OCI-LY7 (cell line): ENCODE results near the gene TPK1. TPM values are rescaled to one million over a fixed set of nuclear protein-coding genes. Genes with fewer than 3 reads are reported as not detected.

Experiments
- BruUV-seq: library from RNA; stranded (reverse); fragments of 400-500 nt; replicated peaks from 2 replicates; lab custom pipeline; 2021; lab: Mats Ljungman, UMichigan
- CTCF ChIA-PET: fragments of 300-600 bp; sonication (Branson Sonifier 250); formaldehyde crosslinking; loops from one replicate; lab custom pipeline; 2022; ENCODE audit warnings: antibody characterized with exemption; ENCODE audit not compliant: unreplicated experiment; lab: Charles Lee
- POLR2A ChIA-PET: fragments of 300-600 bp; sonication (Branson Sonifier 250); formaldehyde crosslinking; loops from one replicate; lab custom pipeline; 2022; ENCODE audit warnings: antibody characterized with exemption; lab: Charles Lee
- DNase-seq: peaks from one replicate; pipeline ENCODE4 v3.0.0-alpha.2; 2015; ENCODE audit warnings: low spot score
- H2AFZ ChIP-seq: fragments of 200-600 bp; sonication (generic), shearing (Covaris generic); 2 replicates; pipeline ENCODE4 v1.6.1; 2014; ENCODE audit warnings: mild to moderate bottlenecking, antibody characterized with exemption, low read length, moderate library complexity
- H3K27ac ChIP-seq: fragments of 200-600 bp; sonication (generic); 2 replicates; pipeline ENCODE4 v1.5.1; 2014; ENCODE audit warnings: mixed run types, low read depth, mild to moderate bottlenecking, moderate library complexity, low read length, inconsistent platforms; ENCODE audit not compliant: poor library complexity, severe bottlenecking
- H3K36me3 ChIP-seq: fragments of 200-600 bp; sonication (generic); 2 replicates; pipeline ENCODE4 v1.6.1; 2014; ENCODE audit warnings: mild to moderate bottlenecking, antibody characterized with exemption, low read length, moderate library complexity, mixed read lengths; ENCODE audit not compliant: insufficient read depth
- H3K4me1 ChIP-seq: fragments of 200-600 bp; sonication (generic); 2 replicates; pipeline ENCODE4 v1.5.1; 2014; ENCODE audit warnings: mild to moderate bottlenecking, low read length; ENCODE audit not compliant: insufficient read depth, poor library complexity, severe bottlenecking
- H3K4me2 ChIP-seq: fragments of 200-600 bp; sonication (generic); 2 replicates; pipeline ENCODE4 v1.6.1; 2014; ENCODE audit warnings: mild to moderate bottlenecking, low read length
- H3K4me3 ChIP-seq: fragments of 200-600 bp; sonication (generic); 2 replicates; pipeline ENCODE4 v1.5.1; 2014; ENCODE audit warnings: mild to moderate bottlenecking, low read depth, low read length; ENCODE audit not compliant: poor library complexity, severe bottlenecking
- H3K79me2 ChIP-seq: fragments of 200-600 bp; sonication (generic); 2 replicates; pipeline ENCODE4 v1.6.1; 2016; ENCODE audit warnings: low read depth, mild to moderate bottlenecking, low read length, moderate library complexity, mixed read lengths; ENCODE audit not compliant: insufficient read depth
- H3K9me2 ChIP-seq: fragments of 200-600 bp; sonication (generic); 2 replicates; pipeline ENCODE4 v1.6.1; 2016; ENCODE audit warnings: mild to moderate bottlenecking, low read length, mixed read lengths; ENCODE audit not compliant: insufficient read depth
- H3K9me3 ChIP-seq: fragments of 200-600 bp; sonication (generic); 2 replicates; pipeline ENCODE4 v1.6.1; 2014; ENCODE audit warnings: mild to moderate bottlenecking, mixed run types, low read length, mixed read lengths
- H4K20me1 ChIP-seq: fragments of 200-600 bp; sonication (generic); 2 replicates; pipeline ENCODE4 v1.6.1; 2014; ENCODE audit warnings: mild to moderate bottlenecking, antibody characterized with exemption, low read length, moderate library complexity, mixed read lengths; ENCODE audit not compliant: insufficient read depth
- CTCF ChIP-seq: fragments of 200-600 bp; sonication (generic); conservative IDR thresholded peaks from 2 replicates; pipeline ENCODE4 v1.5.1; 2014; ENCODE audit warnings: mild to moderate bottlenecking, antibody characterized with exemption, low read length, moderate library complexity, mixed read lengths
- EZH2phosphoT487 ChIP-seq: fragments of 200-600 bp; sonication (generic); IDR thresholded peaks from 2 replicates; pipeline ENCODE4 v1.6.1; 2018; ENCODE audit warnings: low read depth, borderline replicate concordance, mild to moderate bottlenecking, mixed run types, antibody characterized with exemption, low read length, moderate library complexity, mixed read lengths
- intact Hi-C: fragments of 100-400 bp; cut with micrococcal nuclease; formaldehyde crosslinking; loops from one replicate; pipeline ENCODE4 v1.10.0; 2022; ENCODE audit not compliant: unreplicated experiment
- total RNA-seq, 2 experiments: library from RNA; depleted of rRNA in 1 of 2; stranded (reverse); fragments of >200 nt in 1 of 2; shearing (Covaris generic) in 1 of 2; gene quantifications; 2 replicates each; pipeline ENCODE4 v1.2.3, GENCODE V29; 2014 to 2022

TPK1 gene
- total RNA-seq, 2 experiments from 2014 or later = 6.7 to 12.5 TPM

GRCh38 chr7:144408121-144408520 lies 427.7 kb downstream of the TPK1 start:
- H3K36me3 ChIP-seq = no peaks in the 10 kb centered on the region
- intact Hi-C loops = no loop called here
- no peak overlapping the region for H3K4me3 ChIP-seq
- no peak overlapping the region for H3K4me2 ChIP-seq
- no peak overlapping the region for H2AFZ ChIP-seq
- H3K4me1 ChIP-seq = no peaks in the 10 kb centered on the region
- ChIA-PET POLR2A (no interaction called here), CTCF (no interaction called here)
- TF ChIP-seq EZH2phosphoT487 (no peak), CTCF (no peak)
- H3K79me2 ChIP-seq = no peaks in the 10 kb centered on the region
- H4K20me1 ChIP-seq = no peaks in the 10 kb centered on the region
- no TSS peak for BruUV-seq
- no peaks in the 10 kb centered on the region for H3K9me2 ChIP-seq
- no peak for DNase-seq
- no peaks in the 10 kb centered on the region for H3K9me3 ChIP-seq
- H3K27ac ChIP-seq = no peak overlapping the region

GRCh38 chr7:144407266-144407931 lies 428.5 kb downstream of the TPK1 start:
- no peaks in the 10 kb centered on the region for H3K36me3 ChIP-seq
- no peak overlapping the region for H3K4me2 ChIP-seq
- no peak overlapping the region for H3K27ac ChIP-seq
- H3K79me2 ChIP-seq = no peaks in the 10 kb centered on the region
- DNase-seq = no peak
- no peak overlapping the region for H2AFZ ChIP-seq
- intact Hi-C loops = no loop called here
- CTCF ChIA-PET = no interaction called here
- TF ChIP-seq EZH2phosphoT487 (no peak), CTCF (no peak)
- no peaks in the 10 kb centered on the region for H3K4me1 ChIP-seq
- H3K4me3 ChIP-seq = no peak overlapping the region
- H3K9me2 ChIP-seq = no peaks in the 10 kb centered on the region
- no peaks in the 10 kb centered on the region for H3K9me3 ChIP-seq
- no peaks in the 10 kb centered on the region for H4K20me1 ChIP-seq
- POLR2A ChIA-PET = no interaction called here
- BruUV-seq = no TSS peak

GRCh38 chr7:144404946-144405345 lies 430.9 kb downstream of the TPK1 start:
- POLR2A ChIA-PET = no interaction called here
- Histone ChIP-seq H3K4me3 (no peak overlapping the region), H3K79me2 (no peaks in the 10 kb centered on the region), H3K27ac (no peak overlapping the region), H3K4me2 (no peak overlapping the region), H3K9me2 (no peaks in the 10 kb centered on the region), H4K20me1 (no peaks in the 10 kb centered on the region), H3K4me1 (no peaks in the 10 kb centered on the region), H3K36me3 (no peaks in the 10 kb centered on the region), H2AFZ (no peak overlapping the region), H3K9me3 (no peaks in the 10 kb centered on the region)
- CTCF ChIA-PET = no interaction called here
- DNase-seq = no peak
- no peak for TF ChIP-seq CTCF
- no peak for TF ChIP-seq EZH2phosphoT487
- intact Hi-C loops = no loop called here
- BruUV-seq = no TSS peak
